GM12873 (cell line): ENCODE measurements around the gene TTLL5.

Experiments
- TF ChIP-seq, protein P1 (sequence below): IDR thresholded peaks from 2 replicates; pipeline ENCODE4 v1.5.1; 2012; ENCODE audit warnings: low read depth, mild to moderate bottlenecking, moderate library complexity, low read length, control low read depth; ENCODE audit not compliant: insufficient read depth; ENCODE audit errors: missing control alignments

TTLL5 gene

GRCh38 chr14:75866970-75867369 is 205.9 kb downstream of the TTLL5 start:
- TF ChIP-seq, protein P1, sequence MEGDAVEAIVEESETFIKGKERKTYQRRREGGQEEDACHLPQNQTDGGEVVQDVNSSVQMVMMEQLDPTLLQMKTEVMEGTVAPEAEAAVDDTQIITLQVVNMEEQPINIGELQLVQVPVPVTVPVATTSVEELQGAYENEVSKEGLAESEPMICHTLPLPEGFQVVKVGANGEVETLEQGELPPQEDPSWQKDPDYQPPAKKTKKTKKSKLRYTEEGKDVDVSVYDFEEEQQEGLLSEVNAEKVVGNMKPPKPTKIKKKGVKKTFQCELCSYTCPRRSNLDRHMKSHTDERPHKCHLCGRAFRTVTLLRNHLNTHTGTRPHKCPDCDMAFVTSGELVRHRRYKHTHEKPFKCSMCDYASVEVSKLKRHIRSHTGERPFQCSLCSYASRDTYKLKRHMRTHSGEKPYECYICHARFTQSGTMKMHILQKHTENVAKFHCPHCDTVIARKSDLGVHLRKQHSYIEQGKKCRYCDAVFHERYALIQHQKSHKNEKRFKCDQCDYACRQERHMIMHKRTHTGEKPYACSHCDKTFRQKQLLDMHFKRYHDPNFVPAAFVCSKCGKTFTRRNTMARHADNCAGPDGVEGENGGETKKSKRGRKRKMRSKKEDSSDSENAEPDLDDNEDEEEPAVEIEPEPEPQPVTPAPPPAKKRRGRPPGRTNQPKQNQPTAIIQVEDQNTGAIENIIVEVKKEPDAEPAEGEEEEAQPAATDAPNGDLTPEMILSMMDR, result no peak

DNA sequence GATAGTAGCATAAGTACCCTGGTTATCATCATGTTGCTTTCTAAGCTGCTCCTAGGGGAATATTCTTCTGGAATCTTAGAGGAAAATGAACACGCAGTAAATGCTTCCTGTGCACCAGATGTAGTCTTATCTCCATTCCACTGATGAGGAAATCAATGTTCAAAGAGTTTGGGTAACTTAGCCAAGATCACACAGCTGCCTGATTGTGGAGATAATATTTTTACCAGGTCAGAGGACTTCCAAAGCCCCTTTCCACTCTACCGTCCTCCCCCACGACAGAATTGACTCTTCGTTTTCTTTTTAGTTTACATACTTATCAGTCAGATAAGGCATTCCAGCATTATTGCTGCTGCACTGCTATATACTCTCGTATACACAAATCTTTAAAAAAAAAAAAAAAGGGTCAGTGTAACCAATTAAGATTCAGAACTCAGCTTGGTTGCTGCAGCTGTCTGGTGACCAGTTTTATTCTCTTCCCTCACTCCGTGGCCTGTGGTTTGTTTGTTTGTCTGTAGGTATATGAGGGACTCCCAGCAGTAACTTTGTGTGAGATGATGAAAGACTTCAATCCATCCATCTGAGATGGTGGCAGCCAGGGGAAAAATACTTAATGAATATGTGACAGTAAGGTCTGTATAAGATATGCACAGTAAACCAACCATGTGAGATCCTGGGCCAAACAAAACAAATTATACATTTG is 210.3 kb downstream of the TTLL5 start:
- TF ChIP-seq, protein P1, result no peak

GRCh38 chr14:75875958-75876357 is 214.9 kb downstream of the TTLL5 start:
- TF ChIP-seq, protein P1, result no peak

DNA sequence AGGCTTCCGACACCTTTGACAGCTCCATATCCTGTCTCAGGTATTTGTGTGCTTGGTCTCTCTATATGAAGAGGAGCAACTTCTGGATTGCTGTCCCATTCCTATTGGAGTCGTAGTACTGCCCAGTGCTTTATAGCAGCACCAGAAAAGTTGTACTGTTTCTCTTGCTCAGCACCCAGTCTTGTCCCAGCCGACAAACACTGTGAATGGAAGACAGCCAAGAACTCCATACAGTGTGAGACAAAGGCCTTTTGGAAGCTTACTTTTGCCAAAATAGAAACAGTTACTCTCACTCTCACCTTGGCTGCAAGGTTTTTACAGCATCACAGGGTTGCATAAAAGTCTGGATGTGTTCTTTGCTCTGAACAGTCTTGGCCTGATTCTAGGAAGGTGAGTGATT is 215.5 kb downstream of the TTLL5 start:
- TF ChIP-seq, protein P1, result no peak

GRCh38 chr14:75877292-75877691 is 216.2 kb downstream of the TTLL5 start:
- TF ChIP-seq, protein P1, result no peak

- TF ChIP-seq, protein P1, result no peak
Observed at GRCh38 chr14:75877884-75878283, 216.8 kb downstream of the TTLL5 start.

DNA sequence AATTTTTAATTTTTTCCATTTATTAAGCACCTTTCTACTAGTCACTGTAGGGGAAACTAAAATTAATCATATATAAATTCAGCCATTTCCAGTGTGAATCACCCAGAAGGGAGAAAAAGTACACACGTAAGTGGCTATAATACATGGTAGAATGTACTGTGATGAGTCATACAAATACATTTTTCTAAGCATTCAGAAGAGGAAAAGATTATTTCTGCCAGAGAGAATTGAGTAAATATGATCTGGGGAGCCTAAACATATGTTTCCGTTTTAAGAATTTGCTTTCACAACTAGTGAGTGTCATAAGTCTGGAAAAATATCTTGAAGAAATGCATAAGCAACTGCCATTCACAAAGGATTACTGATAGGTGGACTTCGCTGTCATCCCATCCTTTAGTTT is 218.0 kb downstream of the TTLL5 start:
- TF ChIP-seq, protein P1, result no peak
